Osteocyte (in vitro differentiated cells): ENCODE measurements around the gene PGAP6. TPM values are rescaled to one million over a fixed set of nuclear protein-coding genes. Genes with fewer than 3 reads are reported as not detected.
"Not testable (repeated sequence)": the region's sequence is repeated elsewhere in the genome, so short reads cannot be mapped to it uniquely, and the experiment has no call there.

Source experiments
- DNase-seq: peaks from one replicate; pipeline ENCODE4 v3.0.0; 2021; ENCODE audit warnings: mixed read lengths; ENCODE audit not compliant: unreplicated experiment; ENCODE audit errors: extremely low spot score
- H3K27ac Mint-ChIP-seq: one replicate; pipeline ENCODE4 v1.8.0; 2021; ENCODE audit warnings: mild to moderate bottlenecking, mixed read lengths; ENCODE audit not compliant: unreplicated experiment
- H3K27me3 Mint-ChIP-seq: one replicate; pipeline ENCODE4 v1.8.0; 2021; ENCODE audit warnings: mixed read lengths; ENCODE audit not compliant: unreplicated experiment
- H3K36me3 Mint-ChIP-seq: one replicate; pipeline ENCODE4 v1.8.0; 2021; ENCODE audit warnings: mixed read lengths; ENCODE audit not compliant: unreplicated experiment
- H3K4me1 Mint-ChIP-seq: one replicate; pipeline ENCODE4 v1.8.0; 2021; ENCODE audit warnings: mixed read lengths; ENCODE audit not compliant: unreplicated experiment
- H3K4me3 Mint-ChIP-seq: one replicate; pipeline ENCODE4 v1.8.0; 2021; ENCODE audit warnings: mild to moderate bottlenecking, moderate library complexity, mixed read lengths; ENCODE audit not compliant: unreplicated experiment
- H3K9me3 Mint-ChIP-seq: one replicate; pipeline ENCODE4 v1.8.0; 2021; ENCODE audit warnings: mixed read lengths; ENCODE audit not compliant: unreplicated experiment
- CTCF ChIP-seq: fragments of 200-600 bp; sonication (generic); IDR thresholded peaks from 2 replicates; pipeline ENCODE4 v1.5.0; 2021; ENCODE audit warnings: antibody characterized with exemption, mild to moderate bottlenecking, moderate library complexity
- total RNA-seq: library from RNA; stranded (reverse); gene quantifications from 2 replicates; pipeline ENCODE4 v1.2.1, GENCODE V29; 2021

PGAP6 gene
- total RNA-seq, 1 donor from 2014 or later: 59.3 TPM

- DNase-seq: no peak
- H3K9me3 Mint-ChIP-seq: no peaks in the 10 kb centered on the region
- H3K4me3 Mint-ChIP-seq: no peak overlapping the region
- H3K27me3 Mint-ChIP-seq: no peaks in the 10 kb centered on the region
- H3K27ac Mint-ChIP-seq: no peak overlapping the region
- peaks cover 18% of the 10 kb centered on the region for H3K4me1 Mint-ChIP-seq
- H3K36me3 Mint-ChIP-seq: peaks cover 10% of the 10 kb centered on the region
- TF ChIP-seq CTCF: no peak
Observed at GRCh38 chr16:340370-341091, 41.2 kb downstream of the PGAP6 start.

- no peak overlapping the region for H3K4me3 Mint-ChIP-seq
- peaks cover 10% of the 10 kb centered on the region for H3K36me3 Mint-ChIP-seq
- no peak overlapping the region for H3K27ac Mint-ChIP-seq
- no peak for TF ChIP-seq CTCF
- no peaks in the 10 kb centered on the region for H3K27me3 Mint-ChIP-seq
- no peak for DNase-seq
- H3K4me1 Mint-ChIP-seq: peaks cover 18% of the 10 kb centered on the region
- H3K9me3 Mint-ChIP-seq: no peaks in the 10 kb centered on the region
Observed at GRCh38 chr16:339680-340079, 42.1 kb downstream of the PGAP6 start.

- H3K4me1 Mint-ChIP-seq: peaks cover 25% of the 10 kb centered on the region
- no peaks in the 10 kb centered on the region for H3K27me3 Mint-ChIP-seq
- peaks cover 9% of the 10 kb centered on the region for H3K36me3 Mint-ChIP-seq
- no peak for TF ChIP-seq CTCF
- no peaks in the 10 kb centered on the region for H3K9me3 Mint-ChIP-seq
- no peak overlapping the region for H3K4me3 Mint-ChIP-seq
- no peak for DNase-seq
- no peak overlapping the region for H3K27ac Mint-ChIP-seq
Observed at GRCh38 chr16:337975-338575, 43.7 kb downstream of the PGAP6 start.

GRCh38 chr16:337437-337836, 44.3 kb downstream of the PGAP6 start:
- H3K4me3 Mint-ChIP-seq: no peak overlapping the region
- H3K27ac Mint-ChIP-seq: no peak overlapping the region
- no peaks in the 10 kb centered on the region for H3K9me3 Mint-ChIP-seq
- peaks cover 4% of the 10 kb centered on the region for H3K36me3 Mint-ChIP-seq
- no peaks in the 10 kb centered on the region for H3K27me3 Mint-ChIP-seq
- H3K4me1 Mint-ChIP-seq: peaks cover 25% of the 10 kb centered on the region
- DNase-seq: no peak
- no peak for TF ChIP-seq CTCF

GRCh38 chr16:336269-336668, 45.5 kb downstream of the PGAP6 start:
- Mint-ChIP-seq H3K9me3 (no peaks in the 10 kb centered on the region), H3K27ac (no peak overlapping the region), H3K4me1 (peaks cover 22% of the 10 kb centered on the region), H3K4me3 (no peak overlapping the region), H3K36me3 (no peaks in the 10 kb centered on the region), H3K27me3 (no peaks in the 10 kb centered on the region)
- no peak for DNase-seq
- TF ChIP-seq CTCF: no peak

GRCh38 chr16:334861-335632, 46.7 kb downstream of the PGAP6 start:
- not testable (repeated sequence) for H3K36me3 Mint-ChIP-seq, H3K27me3 Mint-ChIP-seq, H3K4me3 Mint-ChIP-seq, H3K9me3 Mint-ChIP-seq, DNase-seq
- Mint-ChIP-seq H3K27ac (peak overlapping the region; percentile 56), H3K4me1 (peaks cover 18% of the 10 kb centered on the region)

GRCh38 chr16:334164-334832, 47.5 kb downstream of the PGAP6 start:
- not testable (repeated sequence) for H3K27ac Mint-ChIP-seq, H3K36me3 Mint-ChIP-seq, H3K9me3 Mint-ChIP-seq, H3K27me3 Mint-ChIP-seq, H3K4me3 Mint-ChIP-seq, DNase-seq
- H3K4me1 Mint-ChIP-seq: peaks cover 12% of the 10 kb centered on the region
